ENCODE data around the gene TMEM236. TPM values are rescaled to one million over a fixed set of nuclear protein-coding genes. Genes with fewer than 3 reads are reported as not detected.
A peak's percentile ranks its signal among the peaks of the same experiment; 100 is the strongest.

TMEM236 gene
- total RNA-seq, 4 donors from 2014 or later = 1.2 to 1.8 (median 1.5) TPM

- H3K27me3 ChIP-seq = no peaks in the 10 kb centered on the region
- no peak overlapping the region for H3K27ac ChIP-seq
- no peak for DNase-seq (ENCODE audit: low spot score in 2 of 2)
- TF ChIP-seq EP300 (IDR thresholded peaks at IDR 0.05) (no peak), POLR2A (IDR thresholded peaks at IDR 0.05) (no peak), CTCF (IDR thresholded peaks at IDR 0.05) (no peak)
- 89 to 92% methylated on average over 9 of the region's 9 CpGs for WGBS, 2 donors
- H3K4me1 ChIP-seq = peaks cover 0 to 8% (median 0%) of the 10 kb centered on the region in 4 donors
- no peaks in the 10 kb centered on the region for H3K36me3 ChIP-seq
- H3K9me3 ChIP-seq = no peaks in the 10 kb centered on the region
- no peak overlapping the region for H3K4me3 ChIP-seq
Observed at GRCh38 chr10:17734432-17735080, 17.4 kb upstream of the TMEM236 start.

GRCh38 chr10:17735166-17735941 lies 16.6 kb upstream of the TMEM236 start:
- TF ChIP-seq EP300 (IDR thresholded peaks at IDR 0.05) (peak in 1 of 2 donors; percentile 35), CTCF (IDR thresholded peaks at IDR 0.05) (no peak)
- 63 to 75% methylated on average over 15 of the region's 15 CpGs for WGBS, 2 donors
- Histone ChIP-seq H3K27ac (no peak overlapping the region), H3K4me3 (no peak overlapping the region), H3K9me3 (no peaks in the 10 kb centered on the region), H3K27me3 (no peaks in the 10 kb centered on the region), H3K4me1 (peaks cover 0 to 8% (median 0%) of the 10 kb centered on the region in 4 donors), H3K36me3 (no peaks in the 10 kb centered on the region)
- no peak for DNase-seq (ENCODE audit: low spot score in 2 of 2)

- Histone ChIP-seq H3K27ac (no peak overlapping the region), H3K4me3 (no peak overlapping the region), H3K4me1 (peaks cover 0 to 8% (median 0%) of the 10 kb centered on the region in 4 donors), H3K9me3 (no peaks in the 10 kb centered on the region), H3K27me3 (no peaks in the 10 kb centered on the region), H3K36me3 (no peaks in the 10 kb centered on the region)
- DNase-seq (ENCODE audit: low spot score in 2 of 2) = no peak
- 78 to 82% methylated on average over 2 of the region's 2 CpGs for WGBS, 2 donors
- TF ChIP-seq CTCF (IDR thresholded peaks at IDR 0.05) = no peak
- TF ChIP-seq EP300 (IDR thresholded peaks at IDR 0.05) = no peak
- TF ChIP-seq POLR2A (IDR thresholded peaks at IDR 0.05) = no peak
Observed at GRCh38 chr10:17736223-17736622, 15.8 kb upstream of the TMEM236 start.

- no peaks in the 10 kb centered on the region for H3K9me3 ChIP-seq
- peak; percentile 48 to 57 (median 50) for TF ChIP-seq CTCF (IDR thresholded peaks at IDR 0.05)
- no peak for TF ChIP-seq POLR2A (IDR thresholded peaks at IDR 0.05)
- peak in 1 of 2 donors; percentile 14 for DNase-seq (ENCODE audit: low spot score in 2 of 2)
- H3K4me3 ChIP-seq = no peak overlapping the region
- no peaks in the 10 kb centered on the region for H3K27me3 ChIP-seq
- H3K4me1 ChIP-seq = peaks cover 0 to 8% (median 0%) of the 10 kb centered on the region in 4 donors
- 44 to 46% methylated on average over 12 of the region's 12 CpGs for WGBS, 2 donors
- no peak overlapping the region for H3K27ac ChIP-seq
- H3K36me3 ChIP-seq = no peaks in the 10 kb centered on the region
Observed at GRCh38 chr10:17737027-17737965, 14.7 kb upstream of the TMEM236 start.
